H1 (cell line): ENCODE data around the gene HERC3. TPM values are rescaled to one million over a fixed set of nuclear protein-coding genes. Genes with fewer than 3 reads are reported as not detected.

ENCODE experiments used
- CTCF ChIA-PET: fragments of 300-600 bp; sonication (Branson Sonifier 250); formaldehyde crosslinking; loops from one replicate; lab custom pipeline; 2021; ENCODE audit not compliant: partially characterized antibody; lab: Charles Lee
- POLR2A ChIA-PET: fragments of 300-600 bp; sonication (Branson Sonifier 250); formaldehyde crosslinking; loops from one replicate; lab custom pipeline; 2021; ENCODE audit warnings: inconsistent platforms; ENCODE audit not compliant: partially characterized antibody; lab: Charles Lee
- DNase-seq, 2 experiments: peaks; one replicate each; pipeline versions ENCODE4 v3.0.0 to v3.0.0-alpha.2; 2010 to 2022; ENCODE audit warnings: low spot score in 2 of 2, low read depth in 1 of 2, mixed read lengths in 1 of 2
- FAIRE-seq: peaks from 2 replicates; lab custom pipeline; 2011; peaks lifted over from hg19 to GRCh38; lab: Jason Lieb, UNC
- H2AFZ ChIP-seq: 2 replicates; pipeline ENCODE4 v1.8.1; 2012; ENCODE audit warnings: low read length, inconsistent platforms
- H2AK5ac ChIP-seq: 2 replicates; pipeline ENCODE4 v1.6.1; 2013; ENCODE audit warnings: low read depth, low read length
- H2BK120ac ChIP-seq: replicated peaks from 2 replicates; pipeline ENCODE3; 2013; ENCODE audit warnings: low read depth, low read length, inconsistent platforms
- H2BK12ac ChIP-seq: 2 replicates; pipeline ENCODE4 v1.6.1; 2013; ENCODE audit warnings: low read depth, low read length
- H2BK15ac ChIP-seq: 2 replicates; pipeline ENCODE4 v1.6.1; 2013; ENCODE audit warnings: low read length
- H2BK20ac ChIP-seq: 2 replicates; pipeline ENCODE4 v1.6.1; 2013; ENCODE audit warnings: low read length
- H2BK5ac ChIP-seq: 2 replicates; pipeline ENCODE4 v1.6.1; 2013; ENCODE audit warnings: low read depth, low read length
- H3K14ac ChIP-seq: 2 replicates; pipeline ENCODE4 v1.6.1; 2013; ENCODE audit warnings: inconsistent platforms; ENCODE audit not compliant: insufficient read length
- H3K18ac ChIP-seq: 2 replicates; pipeline ENCODE4 v1.6.1; 2013; ENCODE audit warnings: low read length; ENCODE audit errors: extremely low read depth
- H3K23ac ChIP-seq: 2 replicates; pipeline ENCODE4 v1.6.1; 2013; ENCODE audit warnings: inconsistent platforms; ENCODE audit not compliant: insufficient read length
- H3K23me2 ChIP-seq: 2 replicates; pipeline ENCODE4 v1.6.1; 2013; ENCODE audit warnings: low read depth, low read length
- H3K27ac ChIP-seq: 2 replicates; pipeline ENCODE4 v1.6.1; 2011; ENCODE audit warnings: low read depth, low read length, inconsistent platforms
- H3K27me3 ChIP-seq, 4 experiments: replicated peaks in 1 of 4; 1 replicate in 1 of 4; 2 replicates in 3 of 4; pipeline versions ENCODE4 v1.6.1 to v1.8.1; 2011 to 2013; ENCODE audit warnings: low read length in 3 of 4, mild to moderate bottlenecking in 3 of 4, inconsistent platforms in 2 of 4, mixed read lengths in 2 of 4, moderate library complexity in 1 of 4; ENCODE audit not compliant: control insufficient read depth in 3 of 4, insufficient read depth in 3 of 4; ENCODE audit errors: extremely low read depth in 1 of 4
- H3K36me3 ChIP-seq, 4 experiments: 2 replicates each; pipeline versions ENCODE4 v1.6.1 to v1.8.1; 2011 to 2013; ENCODE audit warnings: mild to moderate bottlenecking in 4 of 4, low read length in 3 of 4, moderate library complexity in 2 of 4, control low read depth in 1 of 4, inconsistent platforms in 1 of 4; ENCODE audit not compliant: insufficient read depth in 4 of 4, control insufficient read depth in 2 of 4
- H3K4ac ChIP-seq: replicated peaks from 2 replicates; pipeline ENCODE3; 2013; ENCODE audit warnings: low read length, low read depth, mixed read lengths, inconsistent platforms; ENCODE audit not compliant: insufficient read length
- H3K4me1 ChIP-seq, 4 experiments: replicated peaks in 1 of 4; 1 replicate in 1 of 4; 2 replicates in 3 of 4; pipeline versions ENCODE4 v1.6.1 to v1.8.1; 2011 to 2013; ENCODE audit warnings: low read length in 3 of 4, inconsistent platforms in 2 of 4, mixed read lengths in 1 of 4; ENCODE audit not compliant: insufficient read depth in 4 of 4, control insufficient read depth in 3 of 4
- H3K4me2 ChIP-seq, 2 experiments: 2 replicates each; pipeline versions ENCODE4 v1.6.1 to v1.8.1; 2011 to 2013; ENCODE audit warnings: low read depth in 2 of 2, low read length in 2 of 2, control low read depth in 1 of 2, inconsistent platforms in 1 of 2, mild to moderate bottlenecking in 1 of 2; ENCODE audit not compliant: insufficient read depth in 1 of 2
- H3K4me3 ChIP-seq, 4 experiments: fragments of 200-600, 300-600 bp in 1 of 4; sonication (generic), shearing (Covaris generic), sonication (Bioruptor Twin) in 1 of 4; 2 replicates each; pipeline versions ENCODE4 v1.5.1 to v1.8.1; 2011 to 2016; ENCODE audit warnings: low read length in 4 of 4, low read depth in 3 of 4, control low read depth in 2 of 4, inconsistent platforms in 2 of 4, mild to moderate bottlenecking in 2 of 4, mixed read lengths in 1 of 4, moderate library complexity in 1 of 4; ENCODE audit not compliant: insufficient read depth in 2 of 4; ENCODE audit errors: extremely low read depth in 1 of 4
- H3K56ac ChIP-seq: replicated peaks from 2 replicates; pipeline ENCODE3; 2013; ENCODE audit warnings: low read depth, mild to moderate bottlenecking, mixed read lengths, low read length, inconsistent platforms; ENCODE audit not compliant: insufficient read length
- H3K79me1 ChIP-seq: 2 replicates; pipeline ENCODE4 v1.6.1; 2013; ENCODE audit warnings: low read depth, low read length, control low read depth
- H3K79me2 ChIP-seq, 2 experiments: 2 replicates each; pipeline versions ENCODE4 v1.6.1 to v1.8.1; 2012 to 2013; ENCODE audit warnings: low read length in 2 of 2, mild to moderate bottlenecking in 2 of 2, inconsistent platforms in 1 of 2; ENCODE audit not compliant: insufficient read depth in 2 of 2, control insufficient read depth in 1 of 2
- H3K9ac ChIP-seq, 4 experiments: replicated peaks in 1 of 4; 1 replicate in 1 of 4; 2 replicates in 3 of 4; pipeline versions ENCODE4 v1.6.1 to v1.8.1; 2011 to 2013; ENCODE audit warnings: low read depth in 3 of 4, low read length in 3 of 4, control low read depth in 2 of 4, mild to moderate bottlenecking in 2 of 4, moderate library complexity in 2 of 4, inconsistent platforms in 1 of 4; ENCODE audit errors: extremely low read depth in 1 of 4
- H3K9me3 ChIP-seq, 2 experiments: 2 replicates each; pipeline versions ENCODE4 v1.6.1 to v1.8.1; 2012 to 2013; ENCODE audit warnings: mild to moderate bottlenecking in 2 of 2, moderate library complexity in 2 of 2, control low read depth in 1 of 2, inconsistent platforms in 1 of 2, low read depth in 1 of 2, low read length in 1 of 2, mixed read lengths in 1 of 2; ENCODE audit not compliant: insufficient read depth in 2 of 2
- H4K20me1 ChIP-seq, 2 experiments: replicated peaks in 1 of 2; 2 replicates each; pipeline versions ENCODE3 to v1.8.1; 2011 to 2013; ENCODE audit warnings: inconsistent platforms in 2 of 2, low read length in 2 of 2, mild to moderate bottlenecking in 1 of 2; ENCODE audit not compliant: insufficient read depth in 2 of 2, control insufficient read depth in 1 of 2
- H4K5ac ChIP-seq: 2 replicates; pipeline ENCODE4 v1.6.1; 2013; ENCODE audit warnings: low read length, low read depth, mixed read lengths, inconsistent platforms; ENCODE audit not compliant: insufficient read length
- H4K8ac ChIP-seq: 2 replicates; pipeline ENCODE4 v1.8.0; 2013; ENCODE audit warnings: mild to moderate bottlenecking, moderate library complexity, low read length, inconsistent platforms; ENCODE audit not compliant: insufficient read depth; ENCODE audit errors: extremely low read depth
- H4K91ac ChIP-seq: replicated peaks from 2 replicates; pipeline ENCODE3; 2013; ENCODE audit warnings: low read length, mixed read lengths, inconsistent platforms; ENCODE audit not compliant: insufficient read length
- ASH2L ChIP-seq: fragments of 200-600, 300-600 bp; sonication (generic); IDR thresholded peaks from one replicate; pipeline ENCODE4 v1.7.1; 2017; ENCODE audit warnings: low read length
- BRCA1 ChIP-seq: IDR thresholded peaks from 2 replicates; pipeline ENCODE4 v1.6.1; 2012; ENCODE audit warnings: low read depth, low read length, improper control_type of control experiment
- GTF2F1 ChIP-seq: IDR thresholded peaks from 2 replicates; pipeline ENCODE4 v1.6.1; 2012; ENCODE audit warnings: low read depth, low read length, improper control_type of control experiment, borderline replicate concordance
- KDM5A ChIP-seq: fragments of 200-600 bp; IDR thresholded peaks from 2 replicates; pipeline ENCODE4 v1.7.1; 2012; ENCODE audit warnings: mild to moderate bottlenecking, low read length, inconsistent platforms, mixed read lengths
- POLR2AphosphoS5 ChIP-seq: IDR thresholded peaks from 2 replicates; pipeline ENCODE4 v1.6.1; 2011; ENCODE audit warnings: low read depth, low read length
- POU5F1 ChIP-seq: IDR thresholded peaks from 2 replicates; pipeline ENCODE4 v1.6.1; 2011; ENCODE audit warnings: low read depth, mild to moderate bottlenecking, low read length, moderate library complexity
- RFX5 ChIP-seq: IDR thresholded peaks from 2 replicates; pipeline ENCODE4 v1.6.1; 2011; ENCODE audit warnings: low read depth, low read length, improper control_type of control experiment, borderline replicate concordance
- SIRT6 ChIP-seq: IDR thresholded peaks from one replicate; pipeline ENCODE4 v1.7.1; 2012; ENCODE audit warnings: low read length, inconsistent platforms
- SIX5 ChIP-seq: IDR thresholded peaks from 2 replicates; pipeline ENCODE4 v1.6.1; 2011; ENCODE audit warnings: mild to moderate bottlenecking, low read depth, low read length
- SP2 ChIP-seq: IDR thresholded peaks from 2 replicates; pipeline ENCODE4 v1.6.1; 2012; ENCODE audit warnings: mild to moderate bottlenecking, low read length, inconsistent platforms
- WGBS, 2 experiments: shearing (Covaris generic) in 1 of 2; methylation state at CpG; one replicate each; pipeline versions ENCODE4 v1.1.6 to v1.1.7; 2013 to 2015; ENCODE audit warnings: low lambda C conversion rate in 2 of 2, mixed read lengths in 2 of 2, inconsistent platforms in 1 of 2, low coverage in 1 of 2, missing lambda C conversion rate in 1 of 2; ENCODE audit not compliant: insufficient replicate concordance in 2 of 2, insufficient coverage in 1 of 2, insufficient read length in 1 of 2; ENCODE audit errors: extremely low coverage in 1 of 2, missing lambda C conversion rate in 1 of 2; 5-methylcytosine and 5-hydroxymethylcytosine counted together
- polyA plus RNA-seq, 7 experiments: library from polyadenylated mRNA; depleted of rRNA in 3 of 7; stranded (reverse) in 5 of 7; unstranded in 2 of 7; fragments of >200 nt in 5 of 7; fragments of 200-250 nt in 2 of 7; gene quantifications; 1 replicate in 5 of 7; 2 replicates in 1 of 7; 4 replicates in 1 of 7; pipeline versions ENCODE4 v1.2.1 to v1.2.3, GENCODE V29; 2011 to 2013; ENCODE audit warnings: missing spikeins in 2 of 7, mixed read lengths in 2 of 7
- total RNA-seq: library from RNA; stranded (reverse); fragmentation: NEBNext Ultra II Directional; extraction: Animal tissue kit (Norgen Biotek cat#: 25700); gene quantifications from 2 replicates; pipeline ENCODE4 v1.2.1, GENCODE V29; 2021
- TF ChIP-seq, protein P1 (sequence below): IDR thresholded peaks from 2 replicates; pipeline ENCODE4 v1.6.1; 2011; ENCODE audit warnings: low read length, improper control_type of control experiment

HERC3 gene
- total and polyA plus RNA-seq, 2 of the 8 experiments (the other 6 are each of a cell fraction or from before 2014, with no cell fraction given): 1.4 to 5.7 TPM

- Histone ChIP-seq H2BK12ac (no peak overlapping the region), H3K4ac (no peak overlapping the region), H3K27ac (no peak overlapping the region), H4K91ac (no peak overlapping the region), H3K79me2 (no peaks in the 10 kb centered on the region), H2BK120ac (no peak overlapping the region), H3K23ac (no peak overlapping the region), H3K9ac (no peak overlapping the region), H3K79me1 (no peaks in the 10 kb centered on the region), H3K27me3 (no peaks in the 10 kb centered on the region), H2BK5ac (no peak overlapping the region), H3K4me3 (no peak overlapping the region), H4K8ac (no peak overlapping the region), H3K36me3 (no peaks in the 10 kb centered on the region), H2BK15ac (no peak overlapping the region), H2BK20ac (no peak overlapping the region), H3K14ac (no peak overlapping the region), H2AFZ (no peak overlapping the region), H3K18ac (no peak overlapping the region), H3K9me3 (no peaks in the 10 kb centered on the region), H3K56ac (no peak overlapping the region), H3K4me1 (no peaks in the 10 kb centered on the region), H2AK5ac (no peak overlapping the region), H3K4me2 (no peak overlapping the region), H4K5ac (no peak overlapping the region), H4K20me1 (no peaks in the 10 kb centered on the region), H3K23me2 (no peaks in the 10 kb centered on the region)
- DNase-seq: no peak
- TF ChIP-seq POU5F1: no peak
- no peak for TF ChIP-seq BRCA1
- no peak for TF ChIP-seq RFX5
- TF ChIP-seq SIX5: no peak
- TF ChIP-seq SIRT6: no peak
- no peak for TF ChIP-seq SP2
- TF ChIP-seq GTF2F1: no peak
- TF ChIP-seq POLR2AphosphoS5: no peak
- TF ChIP-seq KDM5A: no peak
- no peak for TF ChIP-seq ASH2L
- TF ChIP-seq, protein P1, sequence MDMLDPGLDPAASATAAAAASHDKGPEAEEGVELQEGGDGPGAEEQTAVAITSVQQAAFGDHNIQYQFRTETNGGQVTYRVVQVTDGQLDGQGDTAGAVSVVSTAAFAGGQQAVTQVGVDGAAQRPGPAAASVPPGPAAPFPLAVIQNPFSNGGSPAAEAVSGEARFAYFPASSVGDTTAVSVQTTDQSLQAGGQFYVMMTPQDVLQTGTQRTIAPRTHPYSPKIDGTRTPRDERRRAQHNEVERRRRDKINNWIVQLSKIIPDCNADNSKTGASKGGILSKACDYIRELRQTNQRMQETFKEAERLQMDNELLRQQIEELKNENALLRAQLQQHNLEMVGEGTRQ: no peak
- FAIRE-seq: no peak
- CTCF ChIA-PET: interaction anchor here (1.2 kb wide), 1 partner anchor 28 kb away, joined by 3 read pairs; no protein-coding TSS in a partner anchor
- POLR2A ChIA-PET: no interaction called here
- 93% methylated on average over 2 of the region's 2 CpGs; no CpG with 5 or more reads in 1 of the 2 experiments for WGBS, 2 experiments
Measured at GRCh38 chr4:88675543-88675942, 83.3 kb downstream of the HERC3 start.
